GM12878 (cell line): ENCODE results near the gene ANKRD44. TPM values are rescaled to one million over a fixed set of nuclear protein-coding genes. Genes with fewer than 3 reads are reported as not detected.

Experiments
- ATAC-seq: fragments of 200-7000 bp; cut with Tn5 transposase; 3 replicates; pipeline ENCODE4 v1.9.1; 2020; ENCODE audit warnings: mild to moderate bottlenecking, moderate library complexity
- BruUV-seq: library from RNA; stranded (reverse); fragments of 400-500 nt; replicated peaks from 2 replicates; lab custom pipeline; 2021; lab: Mats Ljungman, UMichigan
- CTCF ChIA-PET: fragments of 300-600 bp; sonication (Branson Sonifier 250); formaldehyde crosslinking; extraction: SDS; loops from one replicate; lab custom pipeline; 2021; ENCODE audit warnings: inconsistent platforms; lab: Yijun Ruan, JAX
- POLR2A ChIA-PET: fragments of 350-600 bp; formaldehyde crosslinking; extraction: SDS; loops from one replicate; lab custom pipeline; 2021; ENCODE audit warnings: inconsistent platforms; lab: Charles Lee
- RAD21 ChIA-PET: fragments of 300-600 bp; sonication (Branson Sonifier 250); formaldehyde crosslinking; loops from one replicate; lab custom pipeline; 2023; ENCODE audit warnings: antibody characterized with exemption; ENCODE audit not compliant: unreplicated experiment; lab: Charles Lee
- SMC1A ChIA-PET: fragments of 300-600 bp; sonication (Branson Sonifier 250); formaldehyde crosslinking; loops from one replicate; lab custom pipeline; 2023; ENCODE audit not compliant: unreplicated experiment, uncharacterized antibody; lab: Charles Lee
- DNase-seq: peaks from one replicate; pipeline ENCODE4 v3.0.0-alpha.2; 2011; ENCODE audit warnings: low read depth, low spot score
- FAIRE-seq: peaks from 3 replicates; lab custom pipeline; 2011; peaks lifted over from hg19 to GRCh38; lab: Jason Lieb, UNC
- H2AFZ ChIP-seq: 2 replicates; pipeline ENCODE4 v1.6.0; 2011; ENCODE audit warnings: low read depth, low read length, control low read depth; ENCODE audit not compliant: control insufficient read depth
- H3K27ac ChIP-seq: 2 replicates; pipeline ENCODE4 v1.5.1; 2011; ENCODE audit warnings: control low read depth; ENCODE audit not compliant: control insufficient read depth, insufficient read depth
- H3K27me3 ChIP-seq, 2 experiments: replicated peaks in 1 of 2; 2 replicates each; pipeline versions ENCODE4 v1.6.0 to v1.6.1; 2011; ENCODE audit warnings: low read length in 1 of 2; ENCODE audit not compliant: control insufficient read depth in 2 of 2, insufficient read depth in 2 of 2
- H3K36me3 ChIP-seq, 2 experiments: 2 replicates each; pipeline ENCODE4 v1.5.1; 2011; ENCODE audit warnings: low read length in 1 of 2; ENCODE audit not compliant: control insufficient read depth in 2 of 2, insufficient read depth in 2 of 2
- H3K4me1 ChIP-seq: 2 replicates; pipeline ENCODE4 v1.6.1; 2011; ENCODE audit warnings: mild to moderate bottlenecking, low read length, moderate library complexity, mixed read lengths; ENCODE audit not compliant: control insufficient read depth, insufficient read depth
- H3K4me2 ChIP-seq: 2 replicates; pipeline ENCODE4 v1.6.0; 2011; ENCODE audit warnings: control low read depth; ENCODE audit not compliant: control insufficient read depth, insufficient read depth
- H3K4me3 ChIP-seq: fragments of 200-600 bp; sonication (generic); 2 replicates; pipeline ENCODE4 v1.5.1; 2016
- H3K79me2 ChIP-seq: 2 replicates; pipeline ENCODE4 v1.6.0; 2011; ENCODE audit warnings: low read length; ENCODE audit not compliant: control insufficient read depth, insufficient read depth
- H3K9ac ChIP-seq: 2 replicates; pipeline ENCODE4 v1.8.0; 2011; ENCODE audit warnings: low read length, control low read depth, mixed read lengths; ENCODE audit not compliant: control insufficient read depth, insufficient read depth
- H3K9me3 ChIP-seq: replicated peaks from 3 replicates; pipeline ENCODE4 v1.5.1; 2011; ENCODE audit warnings: mild to moderate bottlenecking, low read length; ENCODE audit not compliant: control insufficient read depth, insufficient read depth
- H4K20me1 ChIP-seq: 2 replicates; pipeline ENCODE4 v1.6.0; 2011; ENCODE audit not compliant: control insufficient read depth, insufficient read depth
- CBFB ChIP-seq: IDR thresholded peaks from 2 replicates; pipeline ENCODE4 v1.6.1; 2016; ENCODE audit warnings: antibody characterized with exemption, low read depth
- CREB1 ChIP-seq: IDR thresholded peaks from 2 replicates; pipeline ENCODE4 v1.6.1; 2012; ENCODE audit warnings: low read depth, mild to moderate bottlenecking, inconsistent platforms
- EP300 ChIP-seq, 2 experiments: fragments of 150-350 bp in 1 of 2; IDR thresholded peaks; 2 replicates each; pipeline ENCODE4 v1.6.1; 2011 to 2012; ENCODE audit warnings: low read depth in 2 of 2, low read length in 2 of 2, borderline replicate concordance in 1 of 2, improper control_type of control experiment in 1 of 2, inconsistent platforms in 1 of 2; ENCODE audit not compliant: control insufficient read depth in 1 of 2
- IRF5 ChIP-seq: fragments of 450-650 bp; IDR thresholded peaks from 2 replicates; pipeline ENCODE4 v1.6.1; 2017; ENCODE audit warnings: borderline replicate concordance
- MTA2 ChIP-seq: fragments of 450-650 bp; IDR thresholded peaks from 2 replicates; pipeline ENCODE4 v1.6.1; 2016; ENCODE audit warnings: low read depth, mild to moderate bottlenecking, moderate library complexity
- MXI1 ChIP-seq: fragments of 150-350 bp; IDR thresholded peaks from 2 replicates; pipeline ENCODE4 v1.6.1; 2011; ENCODE audit warnings: low read depth, mild to moderate bottlenecking, inconsistent platforms, low read length, improper control_type of control experiment
- POLR2AphosphoS5 ChIP-seq: IDR thresholded peaks from 2 replicates; pipeline ENCODE4 v1.6.1; 2011; ENCODE audit warnings: mild to moderate bottlenecking, low read length, inconsistent platforms
- WGBS: methylation state at CpG from one replicate; pipeline ENCODE4 v1.1.6; 2016; ENCODE audit warnings: low lambda C conversion rate; ENCODE audit not compliant: insufficient replicate concordance, insufficient coverage; ENCODE audit errors: missing lambda C conversion rate; 5-methylcytosine and 5-hydroxymethylcytosine counted together
- in situ Hi-C: fragments of 300-500 bp; cut with MboI; formaldehyde crosslinking; loops from 9 replicates; pipeline ENCODE4 v1.14.3; 2018; ENCODE audit warnings: mixed read lengths
- intact Hi-C: fragments of 100-400 bp; cut with micrococcal nuclease; formaldehyde crosslinking; loops from one replicate; pipeline ENCODE4 v1.14.2; 2022; ENCODE audit not compliant: unreplicated experiment
- polyA plus RNA-seq, 11 experiments: library from polyadenylated mRNA; depleted of rRNA in 4 of 11; unstranded in 6 of 11; stranded (reverse) in 5 of 11; fragments of >200 nt; fragmentation: Nextera tagmentation in 4 of 11; fragmentation: Illumina TruSeq in 1 of 11; extraction: Ambion mirVana in 4 of 11; extraction: Trizol in 1 of 11; gene quantifications; 1 replicate in 1 of 11; 2 replicates in 10 of 11; pipeline versions ENCODE4 v1.2.1 to v1.2.3, GENCODE V29; 2011 to 2016; ENCODE audit warnings: inconsistent platforms in 2 of 11, missing spikeins in 2 of 11, low read depth in 1 of 11
- total RNA-seq, 4 experiments: library from RNA; depleted of rRNA in 3 of 4; stranded (reverse); fragments of >200 nt in 3 of 4; fragmentation: Illumina TruSeq in 1 of 4; extraction: Trizol in 1 of 4; gene quantifications; 2 replicates each; pipeline versions ENCODE4 v1.2.1 to v1.2.3, GENCODE V29; 2013 to 2021

The ANKRD44 gene
- total and polyA plus RNA-seq, 10 of the 15 experiments (the other 5 are each of a cell fraction or from before 2014, with no cell fraction given) = 19.1 to 99.1 (median 59.6) TPM

GRCh38 chr2:197312186-197312585 lies 1.6 kb upstream of the ANKRD44 start:
- Histone ChIP-seq H3K27ac (no peak overlapping the region), H3K4me3 (no peak overlapping the region), H3K36me3 (no peaks in the 10 kb centered on the region), H2AFZ (no peak overlapping the region), H3K9ac (no peak overlapping the region), H3K4me2 (no peak overlapping the region), H3K4me1 (peaks cover 13% of the 10 kb centered on the region), H4K20me1 (no peaks in the 10 kb centered on the region), H3K79me2 (peaks cover 43% of the 10 kb centered on the region), H3K27me3 (no peaks in the 10 kb centered on the region), H3K9me3 (no peaks in the 10 kb centered on the region)
- WGBS = 100% methylated on average over 3 of the region's 3 CpGs
- ChIA-PET SMC1A (interaction anchor here (0.7 to 20.5 kb wide), 19 partner anchors 9 to 264 kb away, joined by 3 to 433 read pairs (median 5); no protein-coding TSS in a partner anchor), POLR2A (interaction anchor here (0.6 to 4.9 kb wide), 4 partner anchors 121 to 355 kb away, joined by 3 to 30 read pairs (median 4); no protein-coding TSS in a partner anchor), RAD21 (interaction anchor here (0.6 to 20.1 kb wide), 10 partner anchors 14 to 1141 kb away, joined by 3 to 408 read pairs (median 14); partner anchors contain the start of gene STK17B), CTCF (interaction anchor here (1.0 to 9.8 kb wide), 11 partner anchors 12 to 198 kb away, joined by 3 to 128 read pairs (median 5); no protein-coding TSS in a partner anchor)
- TF ChIP-seq MXI1 (no peak), EP300 (IDR thresholded peaks at IDR 0.05; ENCODE audit: borderline replicate concordance in 1 of 2, control insufficient read depth in 1 of 2, low read depth in 2 of 2, low read length in 2 of 2) (no peak), POLR2AphosphoS5 (no peak), MTA2 (no peak), CREB1 (no peak), CBFB (no peak), IRF5 (no peak)
- no peak for ATAC-seq
- in situ Hi-C loops (loop anchor here (5.0 kb wide), 2 partner anchors 120 to 195 kb away; no protein-coding TSS in a partner anchor), intact Hi-C loops (no loop called here)
- DNase-seq = no peak
- BruUV-seq = no TSS peak
- no peak for FAIRE-seq
